ENCODE measurements around the gene RANBP3.

RANBP3 gene

GRCh38 chr19:5905114-5905778, 72.7 kb downstream of the RANBP3 start:
- no peak for TF ChIP-seq CTCF (IDR thresholded peaks at IDR 0.05; ENCODE audit: unreplicated experiment in 3 of 3)
- Mint-ChIP-seq H3K27me3 (ENCODE audit: low read depth) (no peaks in the 10 kb centered on the region), H3K27ac (peak overlapping the region in 1 of 3 experiments; percentile 28), H3K4me3 (peak overlapping the region; percentile 72 to 98 (median 78)), H3K36me3 (ENCODE audit: low read depth) (peaks cover 11% of the 10 kb centered on the region), H3K9me3 (no peaks in the 10 kb centered on the region), H3K4me1 (peaks cover 11% of the 10 kb centered on the region)

GRCh38 chr19:5904352-5905113, 73.4 kb downstream of the RANBP3 start, which contains the start of gene VMAC:
VMAC (plus strand) TSS chr19:5904872; CDS start chr19:5904891, 19 bp downstream.
- no peaks in the 10 kb centered on the region for H3K9me3 Mint-ChIP-seq
- peaks cover 11% of the 10 kb centered on the region for H3K4me1 Mint-ChIP-seq
- H3K4me3 Mint-ChIP-seq, result peak within 1 kb of the TSS; percentile 86 to 98 (median 89)
- H3K27me3 Mint-ChIP-seq (ENCODE audit: low read depth), result no peaks in the 10 kb centered on the region
- H3K27ac Mint-ChIP-seq, result peak within 1 kb of the TSS; percentile 79 to 99 (median 97)
- H3K36me3 Mint-ChIP-seq (ENCODE audit: low read depth), result peaks cover 14% of the 10 kb centered on the region
- no peak for TF ChIP-seq CTCF (IDR thresholded peaks at IDR 0.05; ENCODE audit: unreplicated experiment in 3 of 3)

- no peak for TF ChIP-seq CTCF (IDR thresholded peaks at IDR 0.05; ENCODE audit: unreplicated experiment in 3 of 3)
- no peaks in the 10 kb centered on the region for H3K9me3 Mint-ChIP-seq
- H3K27me3 Mint-ChIP-seq (ENCODE audit: low read depth), result no peaks in the 10 kb centered on the region
- H3K36me3 Mint-ChIP-seq (ENCODE audit: low read depth), result peaks cover 14% of the 10 kb centered on the region
- H3K4me1 Mint-ChIP-seq, result peaks cover 11% of the 10 kb centered on the region
- peak within 1 kb of the TSS; percentile 86 to 98 (median 89) for H3K4me3 Mint-ChIP-seq
- peak within 1 kb of the TSS; percentile 79 to 99 (median 97) for H3K27ac Mint-ChIP-seq
Measured at GRCh38 chr19:5903624-5904351, 74.2 kb downstream of the RANBP3 start, which contains the start of gene NDUFA11. NDUFA11 (minus strand) TSS chr19:5903790; CDS start chr19:5903708, 82 bp downstream.

- H3K4me1 Mint-ChIP-seq, result peaks cover 11% of the 10 kb centered on the region
- H3K4me3 Mint-ChIP-seq, result peak overlapping the region; percentile 86 to 98 (median 89)
- peaks cover 14% of the 10 kb centered on the region for H3K36me3 Mint-ChIP-seq (ENCODE audit: low read depth)
- no peaks in the 10 kb centered on the region for H3K27me3 Mint-ChIP-seq (ENCODE audit: low read depth)
- peak overlapping the region; percentile 79 to 99 (median 97) for H3K27ac Mint-ChIP-seq
- TF ChIP-seq CTCF (IDR thresholded peaks at IDR 0.05; ENCODE audit: unreplicated experiment in 3 of 3), result no peak
- no peaks in the 10 kb centered on the region for H3K9me3 Mint-ChIP-seq
Measured at GRCh38 chr19:5903056-5903623, 74.8 kb downstream of the RANBP3 start.

- Mint-ChIP-seq H3K9me3 (no peaks in the 10 kb centered on the region), H3K27ac (peak overlapping the region in 1 of 3 experiments; percentile 24), H3K36me3 (ENCODE audit: low read depth) (peaks cover 10% of the 10 kb centered on the region), H3K4me3 (peak overlapping the region; percentile 47 to 78 (median 66)), H3K27me3 (ENCODE audit: low read depth) (no peaks in the 10 kb centered on the region), H3K4me1 (peaks cover 11% of the 10 kb centered on the region)
- no peak for TF ChIP-seq CTCF (IDR thresholded peaks at IDR 0.05; ENCODE audit: unreplicated experiment in 3 of 3)
Measured at GRCh38 chr19:5900976-5901375, 77.0 kb downstream of the RANBP3 start.

Data from nephron (organoid).